ENCODE data around the gene BACE2. TPM values are rescaled to one million over a fixed set of nuclear protein-coding genes. Genes with fewer than 3 reads are reported as not detected.

BACE2 gene
- total and polyA plus RNA-seq, 2 donors (not counting 1 experiment from before 2014, with no cell fraction given), result 19.5 to 31.5 TPM

DNA sequence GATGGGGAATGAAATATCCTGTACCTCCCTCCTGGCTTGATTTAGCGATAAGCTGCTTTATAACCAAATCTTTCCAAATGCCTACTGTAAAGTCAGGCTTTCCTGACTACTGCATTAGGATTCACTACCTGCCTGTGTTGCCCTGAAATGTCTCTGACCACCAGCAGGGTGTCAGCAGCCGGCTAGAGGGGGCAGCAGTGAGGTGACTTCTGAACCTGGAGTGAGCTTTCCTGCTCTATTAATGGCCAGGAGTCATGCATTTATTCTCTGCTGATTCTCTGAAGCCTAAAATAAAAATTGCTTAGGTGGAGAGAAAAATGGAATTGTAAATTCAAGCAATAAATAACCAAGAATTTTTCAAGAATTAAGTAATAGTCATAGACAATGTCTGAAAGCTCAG, 2.5 kb downstream of the BACE2 start:
- H3K27me3 ChIP-seq (ENCODE audit: control insufficient read depth, insufficient read depth, low read length), result no peaks in the 10 kb centered on the region
- H3K4me3 ChIP-seq (replicated peaks in 1 of 4; ENCODE audit: control extremely low read depth in 1 of 4, insufficient read depth in 1 of 4, low read depth in 3 of 4, low read length in 4 of 4), result no peak overlapping the region
- H3K27ac ChIP-seq (ENCODE audit: insufficient read depth, low read length), result no peak overlapping the region
- DNase-seq (ENCODE audit: low read depth in 2 of 2), result peak; percentile 23 to 40
- TF ChIP-seq, protein P1, sequence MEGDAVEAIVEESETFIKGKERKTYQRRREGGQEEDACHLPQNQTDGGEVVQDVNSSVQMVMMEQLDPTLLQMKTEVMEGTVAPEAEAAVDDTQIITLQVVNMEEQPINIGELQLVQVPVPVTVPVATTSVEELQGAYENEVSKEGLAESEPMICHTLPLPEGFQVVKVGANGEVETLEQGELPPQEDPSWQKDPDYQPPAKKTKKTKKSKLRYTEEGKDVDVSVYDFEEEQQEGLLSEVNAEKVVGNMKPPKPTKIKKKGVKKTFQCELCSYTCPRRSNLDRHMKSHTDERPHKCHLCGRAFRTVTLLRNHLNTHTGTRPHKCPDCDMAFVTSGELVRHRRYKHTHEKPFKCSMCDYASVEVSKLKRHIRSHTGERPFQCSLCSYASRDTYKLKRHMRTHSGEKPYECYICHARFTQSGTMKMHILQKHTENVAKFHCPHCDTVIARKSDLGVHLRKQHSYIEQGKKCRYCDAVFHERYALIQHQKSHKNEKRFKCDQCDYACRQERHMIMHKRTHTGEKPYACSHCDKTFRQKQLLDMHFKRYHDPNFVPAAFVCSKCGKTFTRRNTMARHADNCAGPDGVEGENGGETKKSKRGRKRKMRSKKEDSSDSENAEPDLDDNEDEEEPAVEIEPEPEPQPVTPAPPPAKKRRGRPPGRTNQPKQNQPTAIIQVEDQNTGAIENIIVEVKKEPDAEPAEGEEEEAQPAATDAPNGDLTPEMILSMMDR (conservative IDR thresholded peaks at IDR 0.05 in 1 of 2, IDR thresholded peaks at IDR 0.05 in 1 of 2; ENCODE audit: low read depth in 1 of 2, low read length in 2 of 2), result peak; percentile 51 to 68
- TF ChIP-seq EZH2 (IDR thresholded peaks at IDR 0.05; ENCODE audit: low read length, missing control alignments), result no peak
- H3K9me3 ChIP-seq (ENCODE audit: control insufficient read depth, insufficient read depth, low read depth, low read length), result no peaks in the 10 kb centered on the region
- H4K20me1 ChIP-seq (ENCODE audit: control insufficient read depth, extremely low read depth, insufficient read depth, low read length), result no peaks in the 10 kb centered on the region
- H2AFZ ChIP-seq (ENCODE audit: low read length), result no peak overlapping the region
- peaks cover 2% of the 10 kb centered on the region for H3K4me1 ChIP-seq (ENCODE audit: control insufficient read depth, extremely low read depth, insufficient read depth, low read length)
- no peak overlapping the region for H3K4me2 ChIP-seq (ENCODE audit: extremely low read depth, insufficient read depth, low read length)
- no peaks in the 10 kb centered on the region for H3K36me3 ChIP-seq (ENCODE audit: control insufficient read depth, insufficient read depth, low read length)
- no peak overlapping the region for H3K9ac ChIP-seq (ENCODE audit: insufficient read depth, low read length)
- peaks cover 8% of the 10 kb centered on the region for H3K79me2 ChIP-seq (ENCODE audit: control insufficient read depth, insufficient read depth, low read length)

DNA sequence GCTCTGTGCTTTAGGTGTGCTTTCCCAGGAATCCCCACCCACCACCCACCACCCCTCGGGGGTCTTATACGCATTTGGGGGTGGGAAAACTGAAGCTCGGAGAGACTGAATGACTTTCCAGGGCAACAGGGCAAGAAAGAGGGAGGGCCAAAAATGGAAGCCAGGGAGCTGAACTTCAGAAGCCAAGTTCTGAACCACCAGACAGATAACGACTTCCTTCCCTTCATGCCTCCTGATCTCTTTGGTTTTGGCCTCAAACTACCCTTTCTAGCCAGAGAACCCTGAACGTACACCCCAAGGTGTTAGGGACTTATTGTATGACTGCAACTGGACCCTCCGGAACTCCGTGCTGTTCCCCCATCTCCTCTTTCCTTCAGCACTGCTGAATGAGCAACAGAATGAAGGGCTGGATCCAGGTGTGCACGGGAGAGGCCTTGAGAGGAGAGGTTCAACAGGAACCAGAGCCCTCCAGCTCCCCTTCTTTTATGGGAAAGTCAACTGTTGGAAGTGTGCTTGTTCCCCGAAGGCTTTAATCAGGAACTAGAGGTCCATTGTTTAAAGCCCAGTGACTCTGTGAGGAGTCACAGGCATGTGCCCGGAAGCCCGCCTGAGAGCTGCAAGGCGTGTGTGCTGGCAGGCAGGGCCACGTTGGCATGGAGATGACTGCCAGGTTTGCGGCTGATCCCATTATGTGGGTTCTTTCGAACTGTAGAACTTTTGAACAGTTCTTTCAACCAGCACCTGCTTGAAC, 3.1 kb downstream of the BACE2 start:
- Histone ChIP-seq H3K9me3 (ENCODE audit: control insufficient read depth, insufficient read depth, low read depth, low read length) (no peaks in the 10 kb centered on the region), H3K36me3 (ENCODE audit: control insufficient read depth, insufficient read depth, low read length) (no peaks in the 10 kb centered on the region), H3K9ac (ENCODE audit: insufficient read depth, low read length) (no peak overlapping the region), H2AFZ (ENCODE audit: low read length) (no peak overlapping the region), H3K4me3 (replicated peaks in 1 of 4; ENCODE audit: control extremely low read depth in 1 of 4, insufficient read depth in 1 of 4, low read depth in 3 of 4, low read length in 4 of 4) (no peak overlapping the region), H3K27me3 (ENCODE audit: control insufficient read depth, insufficient read depth, low read length) (no peaks in the 10 kb centered on the region), H3K79me2 (ENCODE audit: control insufficient read depth, insufficient read depth, low read length) (peaks cover 8% of the 10 kb centered on the region), H3K4me1 (ENCODE audit: control insufficient read depth, extremely low read depth, insufficient read depth, low read length) (peaks cover 2% of the 10 kb centered on the region), H4K20me1 (ENCODE audit: control insufficient read depth, extremely low read depth, insufficient read depth, low read length) (no peaks in the 10 kb centered on the region), H3K4me2 (ENCODE audit: extremely low read depth, insufficient read depth, low read length) (no peak overlapping the region), H3K27ac (ENCODE audit: insufficient read depth, low read length) (no peak overlapping the region)
- TF ChIP-seq EZH2 (IDR thresholded peaks at IDR 0.05; ENCODE audit: low read length, missing control alignments), result no peak
- TF ChIP-seq, protein P1 (conservative IDR thresholded peaks at IDR 0.05 in 1 of 2, IDR thresholded peaks at IDR 0.05 in 1 of 2; ENCODE audit: low read depth in 1 of 2, low read length in 2 of 2), result no peak
- DNase-seq (ENCODE audit: low read depth in 2 of 2), result peak in 1 of 2 donors; percentile 72

GRCh38 chr21:41175080-41175479, 7.1 kb downstream of the BACE2 start:
- no peak overlapping the region for H3K4me3 ChIP-seq (replicated peaks in 1 of 4; ENCODE audit: control extremely low read depth in 1 of 4, insufficient read depth in 1 of 4, low read depth in 3 of 4, low read length in 4 of 4)
- H3K36me3 ChIP-seq (ENCODE audit: control insufficient read depth, insufficient read depth, low read length), result no peaks in the 10 kb centered on the region
- H3K4me2 ChIP-seq (ENCODE audit: extremely low read depth, insufficient read depth, low read length), result no peak overlapping the region
- no peak overlapping the region for H3K9ac ChIP-seq (ENCODE audit: insufficient read depth, low read length)
- peaks cover 5% of the 10 kb centered on the region for H3K79me2 ChIP-seq (ENCODE audit: control insufficient read depth, insufficient read depth, low read length)
- no peak overlapping the region for H3K27ac ChIP-seq (ENCODE audit: insufficient read depth, low read length)
- no peaks in the 10 kb centered on the region for H3K4me1 ChIP-seq (ENCODE audit: control insufficient read depth, extremely low read depth, insufficient read depth, low read length)
- no peaks in the 10 kb centered on the region for H3K9me3 ChIP-seq (ENCODE audit: control insufficient read depth, insufficient read depth, low read depth, low read length)
- no peaks in the 10 kb centered on the region for H4K20me1 ChIP-seq (ENCODE audit: control insufficient read depth, extremely low read depth, insufficient read depth, low read length)
- H3K27me3 ChIP-seq (ENCODE audit: control insufficient read depth, insufficient read depth, low read length), result no peaks in the 10 kb centered on the region
- DNase-seq (ENCODE audit: low read depth in 2 of 2), result no peak
- TF ChIP-seq, protein P1 (conservative IDR thresholded peaks at IDR 0.05 in 1 of 2, IDR thresholded peaks at IDR 0.05 in 1 of 2; ENCODE audit: low read depth in 1 of 2, low read length in 2 of 2), result no peak
- TF ChIP-seq EZH2 (IDR thresholded peaks at IDR 0.05; ENCODE audit: low read length, missing control alignments), result no peak
- H2AFZ ChIP-seq (ENCODE audit: low read length), result no peak overlapping the region

Measured in fibroblast of lung (primary cell).